GM12875 (cell line): ENCODE measurements around the gene EIF1AX.

Experiments
- H3K4me3 ChIP-seq: one replicate; pipeline ENCODE4 v1.5.1; 2011; ENCODE audit warnings: low read depth, low read length, control low read depth
- CTCF ChIP-seq: IDR thresholded peaks from 2 replicates; pipeline ENCODE4 v1.5.1; 2011; ENCODE audit warnings: low read depth, mild to moderate bottlenecking, control low read depth, inconsistent platforms, low read length, moderate library complexity, borderline replicate concordance; ENCODE audit not compliant: insufficient read depth

EIF1AX gene

GRCh38 chrX:20141281-20142220 lies at the start of gene EIF1AX:
EIF1AX (minus strand) TSS chrX:20141838; CDS start chrX:20141640, 198 bp downstream.
- peak within 1 kb of the TSS; percentile 97 for H3K4me3 ChIP-seq
- no peak for TF ChIP-seq CTCF

- H3K4me3 ChIP-seq, result no peak overlapping the region
- no peak for TF ChIP-seq CTCF
These were observed 47.5 kb upstream of the EIF1AX start for GRCh38 chrX:20189171-20189570.

- no peak for TF ChIP-seq CTCF
- H3K4me3 ChIP-seq, result no peak overlapping the region
These were observed 40.1 kb upstream of the EIF1AX start for GRCh38 chrX:20181598-20182329.

- no peak overlapping the region for H3K4me3 ChIP-seq
- no peak for TF ChIP-seq CTCF
These were observed 35.5 kb upstream of the EIF1AX start for GRCh38 chrX:20177093-20177492.

- H3K4me3 ChIP-seq, result no peak overlapping the region
- no peak for TF ChIP-seq CTCF
These were observed 32.2 kb upstream of the EIF1AX start for GRCh38 chrX:20173856-20174255.

- no peak for TF ChIP-seq CTCF
- no peak overlapping the region for H3K4me3 ChIP-seq
These were observed 31.7 kb upstream of the EIF1AX start for GRCh38 chrX:20173313-20173712.
